Keratinocyte (primary cell): ENCODE results near the gene ITPKC. TPM values are rescaled to one million over a fixed set of nuclear protein-coding genes. Genes with fewer than 3 reads are reported as not detected.

Experiments used
- DNase-seq: peaks from one replicate; pipeline ENCODE4 v3.0.0-alpha.2; 2011; ENCODE audit warnings: low read depth, missing footprints, low spot score
- FAIRE-seq: peaks from 2 replicates; lab custom pipeline; 2011; peaks lifted over from hg19 to GRCh38; lab: Jason Lieb, UNC
- H2AFZ ChIP-seq: 2 replicates; pipeline ENCODE4 v1.6.0; 2012; ENCODE audit warnings: low read length, control low read depth, inconsistent platforms; ENCODE audit not compliant: control insufficient read depth
- H3K27ac ChIP-seq: 2 replicates; pipeline ENCODE4 v1.5.1; 2011; ENCODE audit warnings: low read length; ENCODE audit not compliant: control insufficient read depth, insufficient read depth
- H3K27me3 ChIP-seq: 3 replicates; pipeline ENCODE4 v1.6.0; 2011; ENCODE audit warnings: low read length; ENCODE audit not compliant: control insufficient read depth, insufficient read depth; ENCODE audit errors: extremely low read depth
- H3K36me3 ChIP-seq, 2 experiments: 2 replicates in 1 of 2; 3 replicates in 1 of 2; pipeline ENCODE4 v1.5.1; 2011; ENCODE audit warnings: low read length in 2 of 2, mild to moderate bottlenecking in 1 of 2; ENCODE audit not compliant: control insufficient read depth in 2 of 2, insufficient read depth in 2 of 2; ENCODE audit errors: extremely low read depth in 1 of 2
- H3K4me1 ChIP-seq: 3 replicates; pipeline ENCODE4 v1.5.1; 2011; ENCODE audit warnings: low read length; ENCODE audit not compliant: control insufficient read depth, insufficient read depth; ENCODE audit errors: extremely low read depth
- H3K4me2 ChIP-seq: 3 replicates; pipeline ENCODE4 v1.6.0; 2011; ENCODE audit warnings: low read depth, low read length; ENCODE audit not compliant: control insufficient read depth, insufficient read depth; ENCODE audit errors: extremely low read depth
- H3K4me3 ChIP-seq, 3 experiments: fragments of 200-600 bp in 1 of 3; sonication (generic) in 1 of 3; 2 replicates in 2 of 3; 3 replicates in 1 of 3; pipeline ENCODE4 v1.5.1; 2011 to 2016; ENCODE audit warnings: low read length in 3 of 3, mild to moderate bottlenecking in 3 of 3, control low read depth in 2 of 3, inconsistent platforms in 1 of 3, low read depth in 1 of 3, mixed read lengths in 1 of 3, mixed run types in 1 of 3, moderate library complexity in 1 of 3; ENCODE audit not compliant: control insufficient read depth in 2 of 3, insufficient read depth in 2 of 3; ENCODE audit errors: extremely low read depth in 1 of 3
- H3K79me2 ChIP-seq: 2 replicates; pipeline ENCODE4 v1.6.0; 2012; ENCODE audit warnings: low read length; ENCODE audit not compliant: control insufficient read depth, insufficient read depth
- H3K9ac ChIP-seq: 3 replicates; pipeline ENCODE4 v1.6.0; 2011; ENCODE audit warnings: low read length; ENCODE audit not compliant: control insufficient read depth, insufficient read depth; ENCODE audit errors: extremely low read depth
- H3K9me1 ChIP-seq: 3 replicates; pipeline ENCODE4 v1.6.0; 2011; ENCODE audit warnings: low read length; ENCODE audit not compliant: control insufficient read depth, insufficient read depth; ENCODE audit errors: extremely low read depth
- H3K9me3 ChIP-seq: 2 replicates; pipeline ENCODE4 v1.5.1; 2012; ENCODE audit warnings: low read depth, low read length; ENCODE audit not compliant: control insufficient read depth
- H4K20me1 ChIP-seq: 3 replicates; pipeline ENCODE4 v1.6.0; 2011; ENCODE audit warnings: low read length; ENCODE audit not compliant: control insufficient read depth, insufficient read depth; ENCODE audit errors: extremely low read depth
- CTCF ChIP-seq, 3 experiments: IDR thresholded peaks in 1 of 3; conservative IDR thresholded peaks in 1 of 3; optimal IDR thresholded peaks in 1 of 3; 2 replicates in 2 of 3; 3 replicates in 1 of 3; pipeline versions ENCODE3 to v1.5.1; 2011; ENCODE audit warnings: low read length in 3 of 3, mild to moderate bottlenecking in 3 of 3, moderate library complexity in 2 of 3, control low read depth in 1 of 3, inconsistent platforms in 1 of 3; ENCODE audit not compliant: insufficient read depth in 2 of 3; ENCODE audit errors: extremely low read depth in 1 of 3
- EZH2 ChIP-seq: IDR thresholded peaks from one replicate; pipeline ENCODE4 v1.6.1; 2012; ENCODE audit warnings: inconsistent platforms, mild to moderate bottlenecking, low read length, moderate library complexity
- dilution Hi-C: fragments of 300-500 bp; cut with MboI; formaldehyde crosslinking; loops from one replicate; pipeline ENCODE4 v1.7.0; 2020; ENCODE audit warnings: low sequenced_read_pairs; ENCODE audit not compliant: extremely low pct_ligation_motif_present
- polyA plus RNA-seq, 5 experiments: library from polyadenylated mRNA; depleted of rRNA in 3 of 5; stranded (reverse) in 3 of 5; stranded (forward) in 1 of 5; unstranded in 1 of 5; fragments of >200 nt; gene quantifications; 1 replicate in 1 of 5; 2 replicates in 3 of 5; 3 replicates in 1 of 5; pipeline versions ENCODE4 v1.2.1 to v1.2.3, GENCODE V29; 2011 to 2012; ENCODE audit warnings: missing spikeins in 2 of 5, low read depth in 1 of 5, low replicate concordance in 1 of 5

The ITPKC gene
- polyA plus RNA-seq, 1 donor (not counting 4 experiments of a cell fraction or from before 2014, with no cell fraction given), result 17.2 TPM

DNA sequence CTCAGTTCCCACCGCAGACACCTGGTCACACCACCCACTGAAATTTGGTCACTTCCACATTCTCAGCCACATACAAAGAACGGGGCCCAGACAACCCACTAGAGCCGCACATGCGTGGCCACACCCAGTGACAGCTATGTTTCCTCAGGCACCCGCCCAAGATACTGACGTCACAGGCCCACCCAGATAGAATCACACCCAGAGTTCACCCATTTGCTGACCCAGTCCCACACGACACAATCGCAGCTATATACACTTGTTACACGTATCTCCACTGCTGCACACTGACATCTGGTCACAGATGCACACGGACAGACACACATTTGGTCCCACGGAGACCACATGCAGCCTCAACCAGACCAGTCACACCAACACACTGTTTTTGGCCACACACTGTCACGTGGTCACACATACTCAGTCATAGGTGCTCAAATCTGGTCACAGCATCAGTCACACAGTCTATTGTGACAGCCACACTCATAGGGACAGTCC, 29.3 kb upstream of the ITPKC start:
- dilution Hi-C loops, result no loop called here
- Histone ChIP-seq H3K4me1 (peaks cover 36% of the 10 kb centered on the region), H3K27me3 (no peaks in the 10 kb centered on the region), H3K4me2 (no peak overlapping the region), H3K4me3 (no peak overlapping the region), H3K9ac (no peak overlapping the region), H3K9me1 (no peaks in the 10 kb centered on the region), H2AFZ (no peak overlapping the region), H3K9me3 (no peaks in the 10 kb centered on the region), H4K20me1 (peaks cover 2% of the 10 kb centered on the region), H3K79me2 (peaks cover 15% of the 10 kb centered on the region), H3K36me3 (peaks cover 3 to 24% of the 10 kb centered on the region in 2 experiments), H3K27ac (no peak overlapping the region)
- TF ChIP-seq CTCF (optimal IDR thresholded peaks at IDR 0.05 in 1 of 3, IDR thresholded peaks at IDR 0.05 in 1 of 3, conservative IDR thresholded peaks at IDR 0.05 in 1 of 3; ENCODE audit: extremely low read depth in 1 of 3, insufficient read depth in 2 of 3, low read length in 3 of 3) (no peak), EZH2 (no peak)
- no peak for FAIRE-seq
- no peak for DNase-seq

DNA sequence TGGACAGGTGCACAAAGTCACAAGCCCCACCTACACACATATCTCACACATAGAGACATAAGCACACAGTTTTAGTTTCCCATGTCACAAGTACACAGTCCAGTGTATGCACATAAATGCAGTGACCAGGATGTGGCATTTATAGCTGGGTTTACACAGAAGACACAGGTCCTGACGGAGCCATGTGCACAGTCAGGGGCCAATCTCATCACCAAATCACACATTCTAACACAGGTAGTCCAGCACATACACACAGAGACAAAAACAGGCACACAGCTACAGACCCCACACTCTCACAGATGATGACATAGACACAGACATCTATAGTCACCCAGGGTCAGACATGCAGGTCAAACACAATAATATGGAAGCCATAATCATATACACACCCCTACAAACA, 28.6 kb upstream of the ITPKC start:
- Histone ChIP-seq H3K4me2 (no peak overlapping the region), H3K27me3 (no peaks in the 10 kb centered on the region), H3K4me3 (no peak overlapping the region), H4K20me1 (peaks cover 2% of the 10 kb centered on the region), H2AFZ (no peak overlapping the region), H3K27ac (no peak overlapping the region), H3K36me3 (peaks cover 3 to 28% of the 10 kb centered on the region in 2 experiments), H3K9me3 (no peaks in the 10 kb centered on the region), H3K9ac (no peak overlapping the region), H3K9me1 (no peaks in the 10 kb centered on the region), H3K79me2 (peaks cover 15% of the 10 kb centered on the region), H3K4me1 (peaks cover 36% of the 10 kb centered on the region)
- dilution Hi-C loops, result no loop called here
- peak; percentile 17 for FAIRE-seq
- no peak for TF ChIP-seq EZH2
- TF ChIP-seq CTCF (optimal IDR thresholded peaks at IDR 0.05 in 1 of 3, IDR thresholded peaks at IDR 0.05 in 1 of 3, conservative IDR thresholded peaks at IDR 0.05 in 1 of 3; ENCODE audit: extremely low read depth in 1 of 3, insufficient read depth in 2 of 3, low read length in 3 of 3), result no peak
- DNase-seq, result no peak
